K562 (cell line): ENCODE results near the gene USP13. TPM values are rescaled to one million over a fixed set of nuclear protein-coding genes. Genes with fewer than 3 reads are reported as not detected.

ENCODE experiments used
- ATAC-seq: fragments of 200-7000 bp; cut with Tn5 transposase; 3 replicates; pipeline ENCODE4 v1.9.1; 2020; ENCODE audit warnings: moderate library complexity
- BruUV-seq: library from RNA; stranded (reverse); fragments of 400-500 nt; replicated peaks from 2 replicates; lab custom pipeline; 2021; lab: Mats Ljungman, UMichigan
- CTCF ChIA-PET: fragments of 300-600 bp; formaldehyde crosslinking; extraction: SDS; loops from one replicate; lab custom pipeline; 2021; ENCODE audit warnings: low intra/inter-chr PET ratio; lab: Yijun Ruan, JAX
- POLR2A ChIA-PET: fragments of 300-600, 350-650 bp; sonication (Branson Sonifier 250); formaldehyde crosslinking; extraction: SDS; loops from one replicate; lab custom pipeline; 2021; ENCODE audit warnings: antibody characterized with exemption, inconsistent platforms; lab: Yijun Ruan, JAX
- DNase-seq, 4 experiments: peaks; one replicate each; pipeline versions ENCODE4 v3.0.0 to v3.0.0-alpha.2; 2011 to 2018; ENCODE audit warnings: low spot score in 3 of 4, mixed read lengths in 3 of 4; ENCODE audit errors: extremely low read depth in 1 of 4
- FAIRE-seq: peaks from 2 replicates; lab custom pipeline; 2011; peaks lifted over from hg19 to GRCh38; lab: Jason Lieb, UNC
- H2AFZ ChIP-seq: 2 replicates; pipeline ENCODE4 v1.6.0; 2011; ENCODE audit warnings: low read depth, low read length, control low read depth, inconsistent platforms
- H3K27ac ChIP-seq: fragments of 200-600 bp; 3 replicates; pipeline ENCODE4 v1.8.0; 2011; ENCODE audit warnings: low read depth, mild to moderate bottlenecking, control low read depth, inconsistent platforms, low read length, moderate library complexity, mixed read lengths; ENCODE audit errors: extremely low read depth
- H3K27me3 ChIP-seq, 2 experiments: fragments of 300-600 bp in 1 of 2; 2 replicates in 1 of 2; 3 replicates in 1 of 2; pipeline versions ENCODE4 v1.6.0 to v1.8.0; 2011; ENCODE audit warnings: inconsistent platforms in 2 of 2, low read length in 2 of 2, mild to moderate bottlenecking in 1 of 2, mixed read lengths in 1 of 2, moderate library complexity in 1 of 2; ENCODE audit not compliant: control insufficient read depth in 2 of 2, insufficient read depth in 2 of 2
- H3K36me3 ChIP-seq: fragments of 300-600 bp; 3 replicates; pipeline ENCODE4 v1.8.0; 2011; ENCODE audit warnings: mild to moderate bottlenecking, low read length, inconsistent platforms; ENCODE audit not compliant: control insufficient read depth, insufficient read depth
- H3K4me1 ChIP-seq, 2 experiments: fragments of 200-600 bp in 1 of 2; replicated peaks in 1 of 2; 2 replicates in 1 of 2; 3 replicates in 1 of 2; pipeline versions ENCODE4 v1.5.1 to v1.8.0; 2011; ENCODE audit warnings: inconsistent platforms in 2 of 2, low read length in 2 of 2, mild to moderate bottlenecking in 1 of 2, mixed read lengths in 1 of 2, moderate library complexity in 1 of 2; ENCODE audit not compliant: control insufficient read depth in 2 of 2, insufficient read depth in 2 of 2
- H3K4me2 ChIP-seq: 2 replicates; pipeline ENCODE4 v1.6.1; 2011; ENCODE audit warnings: low read length, control low read depth, inconsistent platforms, mixed read lengths; ENCODE audit not compliant: insufficient read depth
- H3K4me3 ChIP-seq: fragments of 200-600 bp; sonication (generic), shearing (Covaris generic); 2 replicates; pipeline ENCODE4 v1.5.1; 2016; ENCODE audit warnings: control low read depth, inconsistent platforms
- H3K79me2 ChIP-seq: fragments of 200-600 bp; 3 replicates; pipeline ENCODE4 v1.8.0; 2011; ENCODE audit warnings: low read length, inconsistent platforms; ENCODE audit not compliant: control insufficient read depth, insufficient read depth
- H3K9ac ChIP-seq, 2 experiments: 2 replicates each; pipeline versions ENCODE4 v1.6.0 to v1.6.1; 2011; ENCODE audit warnings: low read depth in 2 of 2, low read length in 2 of 2, control low read depth in 1 of 2, inconsistent platforms in 1 of 2, mild to moderate bottlenecking in 1 of 2, mixed read lengths in 1 of 2; ENCODE audit not compliant: insufficient read depth in 1 of 2
- H3K9me1 ChIP-seq: one replicate; pipeline ENCODE4 v1.6.0; 2011; ENCODE audit warnings: inconsistent platforms, mild to moderate bottlenecking, low read length, moderate library complexity; ENCODE audit not compliant: control insufficient read depth, insufficient read depth
- H3K9me3 ChIP-seq: replicated peaks from 2 replicates; pipeline ENCODE4 v1.5.1; 2011; ENCODE audit warnings: low read depth, low read length, inconsistent platforms; ENCODE audit not compliant: control insufficient read depth, insufficient read depth
- H4K20me1 ChIP-seq: replicated peaks from 2 replicates; pipeline ENCODE4 v1.6.1; 2011; ENCODE audit warnings: low read length, inconsistent platforms, mixed read lengths; ENCODE audit not compliant: control insufficient read depth, insufficient read depth
- ARID2 ChIP-seq: fragments of 450-650 bp; IDR thresholded peaks from 2 replicates; pipeline ENCODE4 v1.6.1; 2017; ENCODE audit warnings: antibody characterized with exemption, mild to moderate bottlenecking
- ASH1L ChIP-seq: fragments of 450-650 bp; IDR thresholded peaks from 2 replicates; pipeline ENCODE4 v1.6.1; 2018; ENCODE audit warnings: borderline replicate concordance, mild to moderate bottlenecking, low read depth; ENCODE audit not compliant: partially characterized antibody
- BCOR ChIP-seq: fragments of 450-650 bp; IDR thresholded peaks from 2 replicates; pipeline ENCODE4 v1.6.1; 2016
- E2F4 ChIP-seq: sonication (generic); formaldehyde crosslinking; IDR thresholded peaks from 2 replicates; pipeline ENCODE4 v1.8.0; 2022; ENCODE audit warnings: mild to moderate bottlenecking, low read depth, missing genetic modification reagents
- ELF4 ChIP-seq: fragments of 450-650 bp; formaldehyde crosslinking; IDR thresholded peaks from 2 replicates; pipeline ENCODE4 v1.4.0; 2022; ENCODE audit warnings: missing genetic modification characterization
- ILK ChIP-seq: fragments of 450-650 bp; IDR thresholded peaks from 2 replicates; pipeline ENCODE4 v1.6.1; 2016; ENCODE audit warnings: missing genetic modification characterization, low read depth, mild to moderate bottlenecking, missing compliant biosample characterization, moderate library complexity, borderline replicate concordance
- KAT8 ChIP-seq: fragments of 450-650 bp; IDR thresholded peaks from 2 replicates; pipeline ENCODE4 v1.6.1; 2016; ENCODE audit warnings: low read depth, mild to moderate bottlenecking
- KLF16 ChIP-seq: IDR thresholded peaks from 2 replicates; pipeline ENCODE4 v1.6.1; 2016; ENCODE audit warnings: antibody characterized with exemption
- PRMT5 ChIP-seq: sonication (generic); formaldehyde crosslinking; IDR thresholded peaks from 2 replicates; pipeline ENCODE4 v1.5.0; 2020; ENCODE audit warnings: missing genetic modification reagents
- RNF219 ChIP-seq: fragments of 250-450 bp; sonication (Bioruptor Pico); IDR thresholded peaks from 2 replicates; pipeline ENCODE4 v1.5.0; 2022; ENCODE audit warnings: mild to moderate bottlenecking
- SNRNP70 ChIP-seq: fragments of 200-400 bp; formaldehyde crosslinking; optimal IDR thresholded peaks from 2 replicates; pipeline ENCODE3; 2017; ENCODE audit warnings: low read depth, low read length
- TBP ChIP-seq: optimal IDR thresholded peaks from 2 replicates; pipeline ENCODE3; 2011; ENCODE audit warnings: low read depth, low read length, improper control_type of control experiment
- ZBTB5 ChIP-seq: fragments of 450-650 bp; IDR thresholded peaks from 2 replicates; pipeline ENCODE4 v1.6.1; 2017; ENCODE audit warnings: antibody characterized with exemption
- ZFP36 ChIP-seq: fragments of 150-350 bp; IDR thresholded peaks from 2 replicates; pipeline ENCODE4 v1.6.1; 2018; ENCODE audit warnings: low read length, low read depth; ENCODE audit not compliant: partially characterized antibody
- ZNF277 ChIP-seq: fragments of 250-450 bp; sonication (Bioruptor Pico); IDR thresholded peaks from 2 replicates; pipeline ENCODE4 v1.8.0; 2022; ENCODE audit warnings: inconsistent platforms, mild to moderate bottlenecking, moderate library complexity, borderline replicate concordance
- ZNF445 ChIP-seq: fragments of 250-450 bp; sonication (Bioruptor Pico); IDR thresholded peaks from 2 replicates; pipeline ENCODE4 v1.4.0; 2020; ENCODE audit warnings: low read depth, mild to moderate bottlenecking, moderate library complexity
- ZNF561 ChIP-seq: fragments of 450-650 bp; formaldehyde crosslinking; conservative IDR thresholded peaks from 2 replicates; pipeline ENCODE4 v1.4.0; 2020; ENCODE audit warnings: mild to moderate bottlenecking, moderate library complexity
- WGBS: fragments of 100-300 bp; shearing (Covaris generic); methylation state at CpG from one replicate; pipeline ENCODE4 v1.1.6; 2016; ENCODE audit warnings: low coverage, mixed read lengths; ENCODE audit not compliant: insufficient coverage; ENCODE audit errors: missing lambda C conversion rate; 5-methylcytosine and 5-hydroxymethylcytosine counted together
- in situ Hi-C: fragments of 300-500 bp; cut with MboI; formaldehyde crosslinking; loops from 4 replicates; pipeline ENCODE4 v1.15.0; 2018; ENCODE audit warnings: inconsistent platforms, mixed read lengths
- intact Hi-C: fragments of 100-400 bp; cut with micrococcal nuclease; formaldehyde crosslinking; loops from 2 replicates; pipeline ENCODE4 v1.14.2; 2022
- polyA plus RNA-seq, 8 experiments: library from polyadenylated mRNA; depleted of rRNA in 4 of 8; stranded (reverse) in 5 of 8; unstranded in 3 of 8; fragments of >200 nt; fragmentation: Nextera tagmentation in 2 of 8; fragmentation: Illumina TruSeq in 1 of 8; extraction: Ambion mirVana in 2 of 8; extraction: Trizol in 1 of 8; gene quantifications; 2 replicates each; pipeline versions ENCODE4 v1.2.1 to v1.2.3, GENCODE V29; 2011 to 2014; ENCODE audit warnings: inconsistent platforms in 1 of 8, missing spikeins in 1 of 8
- total RNA-seq, 7 experiments: library from RNA; depleted of rRNA in 6 of 7; stranded (reverse); fragments of >200 nt in 6 of 7; fragmentation: Illumina TruSeq in 2 of 7; extraction: Trizol in 2 of 7; gene quantifications; 2 replicates each; pipeline versions ENCODE4 v1.2.1 to v1.2.3, GENCODE V29; 2011 to 2021; ENCODE audit warnings: low replicate concordance in 1 of 7

USP13 gene
- total and polyA plus RNA-seq, 9 of the 15 experiments (the other 6 are each of a cell fraction or from before 2014, with no cell fraction given): 0.11 to 2.3 (median 0.51) TPM

- peaks cover 6 to 18% of the 10 kb centered on the region in 2 experiments; a peak in 4 of 5 replicates for H3K27me3 ChIP-seq
- H3K9me3 ChIP-seq: no peaks in the 10 kb centered on the region
- no peak for DNase-seq
- POLR2A ChIA-PET: interaction anchor here (0.6 to 1.7 kb wide), 2 partner anchors 22 to 63 kb away, joined by 3 read pairs; no protein-coding TSS in a partner anchor
- H3K9me1 ChIP-seq: no peaks in the 10 kb centered on the region
- CTCF ChIA-PET: no interaction called here
- no TSS peak for BruUV-seq
- no peaks in the 10 kb centered on the region for H3K4me1 ChIP-seq
- TF ChIP-seq PRMT5 (CRISPR knock-in tag): no peak
- TF ChIP-seq ARID2: no peak
- no peak for TF ChIP-seq SNRNP70
- TF ChIP-seq ZNF561 (CRISPR knock-in tag): no peak
- no peak for TF ChIP-seq E2F4 (CRISPR knock-in tag)
- no peak for TF ChIP-seq ZFP36
- TF ChIP-seq KAT8: no peak
- no peak for TF ChIP-seq ASH1L
- no peak for TF ChIP-seq BCOR
- no peak for TF ChIP-seq ILK
- TF ChIP-seq ELF4: no peak
- TF ChIP-seq KLF16: no peak
- TF ChIP-seq TBP: no peak
- no peak for TF ChIP-seq RNF219 (CRISPR knock-in tag)
- TF ChIP-seq ZBTB5: no peak
- no peak for TF ChIP-seq ZNF277
- TF ChIP-seq ZNF445 (CRISPR knock-in tag): no peak
- TF ChIP-seq, all 486 proteins: peak for 0
- Histone ChIP-seq H3K36me3 (no peaks in the 10 kb centered on the region), H3K9ac (no peak overlapping the region), H3K4me2 (no peak overlapping the region), H3K27ac (no peak overlapping the region), H2AFZ (no peak overlapping the region), H3K79me2 (no peaks in the 10 kb centered on the region), H3K4me3 (no peak overlapping the region), H4K20me1 (no peaks in the 10 kb centered on the region; the same call in 1 of the 2 replicates)
- intact Hi-C loops (no loop called here), in situ Hi-C loops (no loop called here)
- ATAC-seq (no peak), FAIRE-seq (no peak)
- WGBS: 0% methylated on average over 6 of the region's 6 CpGs
Observed at GRCh38 chr3:179738998-179739397, 86.2 kb downstream of the USP13 start.
